DOHH2 (cell line): ENCODE measurements around the gene DPYD.

Experiments used
- H3F3A ChIP-seq: fragments of 200-600 bp; sonication (generic), shearing (Covaris generic); 2 replicates; pipeline ENCODE4 v1.6.0; 2016; ENCODE audit warnings: antibody characterized with exemption, mild to moderate bottlenecking; ENCODE audit not compliant: control insufficient read depth, insufficient read depth
- H3K27ac ChIP-seq: fragments of 200-600 bp; sonication (generic); 2 replicates; pipeline ENCODE4 v1.5.1; 2014; ENCODE audit warnings: low read depth, mild to moderate bottlenecking, low read length, moderate library complexity
- H3K27me3 ChIP-seq: fragments of 200-600 bp; sonication (generic); 2 replicates; pipeline ENCODE4 v1.6.1; 2014; ENCODE audit warnings: mild to moderate bottlenecking, low read length, mixed read lengths; ENCODE audit not compliant: control insufficient read depth
- H3K36me3 ChIP-seq: fragments of 200-600 bp; sonication (generic); 2 replicates; pipeline ENCODE4 v1.6.1; 2014; ENCODE audit warnings: mild to moderate bottlenecking, low read length, moderate library complexity, mixed read lengths; ENCODE audit not compliant: control insufficient read depth
- H3K4me1 ChIP-seq: fragments of 200-600 bp; sonication (generic); 2 replicates; pipeline ENCODE4 v1.6.1; 2014; ENCODE audit warnings: mild to moderate bottlenecking, low read length, mixed read lengths; ENCODE audit not compliant: control insufficient read depth
- H3K4me2 ChIP-seq: fragments of 200-600 bp; sonication (generic); 2 replicates; pipeline ENCODE4 v1.6.0; 2014; ENCODE audit warnings: mild to moderate bottlenecking, low read length, moderate library complexity
- H3K4me3 ChIP-seq: fragments of 200-600 bp; sonication (generic); 2 replicates; pipeline ENCODE4 v1.5.1; 2014; ENCODE audit warnings: mild to moderate bottlenecking, low read length, mixed read lengths
- H3K79me2 ChIP-seq: fragments of 200-600 bp; sonication (generic); 2 replicates; pipeline ENCODE4 v1.6.1; 2014; ENCODE audit warnings: mild to moderate bottlenecking, low read length, mixed read lengths; ENCODE audit not compliant: control insufficient read depth
- H3K9me2 ChIP-seq: fragments of 200-600 bp; sonication (generic); replicated peaks from 2 replicates; pipeline ENCODE4 v1.6.1; 2014; ENCODE audit warnings: mild to moderate bottlenecking, low read length, mixed read lengths; ENCODE audit not compliant: control insufficient read depth
- H3K9me3 ChIP-seq: fragments of 200-600 bp; sonication (generic); 2 replicates; pipeline ENCODE4 v1.6.1; 2014; ENCODE audit warnings: antibody characterized with exemption, low read length, mixed read lengths; ENCODE audit not compliant: control insufficient read depth, insufficient read depth
- H4K20me1 ChIP-seq: fragments of 200-600 bp; sonication (generic); 2 replicates; pipeline ENCODE4 v1.6.0; 2014; ENCODE audit warnings: low read depth, mild to moderate bottlenecking, antibody characterized with exemption, low read length, moderate library complexity; ENCODE audit not compliant: control insufficient read depth, insufficient read depth
- CTCF ChIP-seq: fragments of 200-600 bp; sonication (generic); IDR thresholded peaks from one replicate; pipeline ENCODE4 v1.5.1; 2014; ENCODE audit warnings: antibody characterized with exemption, mild to moderate bottlenecking, low read depth, low read length; ENCODE audit not compliant: poor library complexity, severe bottlenecking
- EZH2phosphoT487 ChIP-seq: fragments of 200-600 bp; sonication (generic); IDR thresholded peaks from 2 replicates; pipeline ENCODE4 v1.6.1; 2017; ENCODE audit warnings: borderline replicate concordance, mild to moderate bottlenecking, antibody characterized with exemption, low read length, moderate library complexity, mixed read lengths

The DPYD gene

DNA sequence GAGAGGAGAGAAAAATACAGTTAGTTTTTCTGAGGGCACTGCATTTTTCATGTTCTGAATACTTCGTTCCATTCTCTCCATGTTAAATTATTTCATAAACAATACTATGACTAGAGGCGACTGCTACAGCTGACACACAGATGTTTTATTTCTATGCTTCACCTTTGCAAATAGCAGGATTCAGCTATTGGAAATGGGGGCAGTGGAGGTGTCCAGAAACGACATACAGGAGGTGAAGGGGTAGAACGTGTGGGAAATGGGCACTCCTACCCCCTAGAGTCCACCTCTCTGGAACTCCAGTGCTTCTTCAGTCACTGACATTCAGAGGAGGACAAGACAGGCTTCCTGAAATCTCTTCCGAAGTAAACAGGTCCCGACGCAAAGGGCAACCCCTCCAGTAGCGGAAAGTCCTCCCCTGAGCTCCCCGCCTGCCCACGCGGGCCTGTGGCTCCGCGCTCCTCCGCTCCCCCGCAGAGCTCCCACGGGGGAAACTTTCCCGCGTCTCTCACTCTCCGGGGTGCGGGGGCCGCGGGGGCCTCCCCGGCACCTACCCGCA is 480 bp downstream of the DPYD start:
- Histone ChIP-seq H4K20me1 (no peaks in the 10 kb centered on the region), H3K4me2 (peak overlapping the region; percentile 96), H3K9me2 (no peaks in the 10 kb centered on the region; the same call in 1 of the 2 replicates), H3K4me1 (peaks cover 25% of the 10 kb centered on the region), H3F3A (no peaks in the 10 kb centered on the region), H3K27me3 (peaks cover 24% of the 10 kb centered on the region), H3K9me3 (no peaks in the 10 kb centered on the region), H3K4me3 (peak overlapping the region; percentile 98), H3K27ac (peak overlapping the region; percentile 60), H3K36me3 (no peaks in the 10 kb centered on the region), H3K79me2 (no peaks in the 10 kb centered on the region)
- no peak for TF ChIP-seq EZH2phosphoT487
- no peak for TF ChIP-seq CTCF

DNA sequence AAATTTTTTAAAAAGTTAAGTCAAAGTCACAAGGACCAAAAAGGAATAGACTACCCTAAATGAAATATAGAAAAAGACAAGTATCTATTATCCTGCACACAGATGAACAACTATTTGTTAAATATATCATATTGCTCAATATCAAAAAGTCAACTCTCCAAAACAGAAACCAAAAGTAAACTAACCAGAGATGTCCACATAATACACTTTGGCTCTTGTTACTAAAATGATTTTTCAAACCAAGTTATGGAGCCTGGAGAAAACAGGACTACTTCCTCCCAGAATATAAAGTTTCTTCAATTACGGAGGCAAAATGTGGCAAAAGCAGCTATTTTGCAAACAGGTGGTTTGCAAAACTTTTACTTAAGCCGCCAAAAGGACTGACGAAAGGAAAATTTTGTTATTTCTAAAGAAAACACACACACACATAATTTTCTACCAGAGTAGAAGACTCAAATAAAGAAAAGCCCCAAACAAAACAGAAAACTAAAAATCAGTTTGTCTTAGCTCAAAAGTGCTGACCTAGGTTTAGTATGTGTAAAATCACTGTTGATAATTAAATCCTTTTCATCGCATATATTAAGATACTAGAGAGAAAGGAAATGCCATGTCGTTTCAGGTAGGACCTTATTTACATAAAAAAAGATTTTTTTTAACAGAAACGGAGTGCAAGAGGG is 1.1 kb downstream of the DPYD start:
- no peaks in the 10 kb centered on the region for H4K20me1 ChIP-seq
- H3K4me3 ChIP-seq = peak overlapping the region; percentile 98
- no peaks in the 10 kb centered on the region for H3F3A ChIP-seq
- no peak for TF ChIP-seq EZH2phosphoT487
- no peak for TF ChIP-seq CTCF
- no peaks in the 10 kb centered on the region for H3K9me3 ChIP-seq
- peaks cover 25% of the 10 kb centered on the region for H3K4me1 ChIP-seq
- H3K27ac ChIP-seq = no peak overlapping the region
- no peaks in the 10 kb centered on the region for H3K79me2 ChIP-seq
- H3K27me3 ChIP-seq = peaks cover 24% of the 10 kb centered on the region
- no peaks in the 10 kb centered on the region for H3K36me3 ChIP-seq
- no peaks in the 10 kb centered on the region; the same call in 1 of the 2 replicates for H3K9me2 ChIP-seq
- peak overlapping the region; percentile 96 for H3K4me2 ChIP-seq

DNA sequence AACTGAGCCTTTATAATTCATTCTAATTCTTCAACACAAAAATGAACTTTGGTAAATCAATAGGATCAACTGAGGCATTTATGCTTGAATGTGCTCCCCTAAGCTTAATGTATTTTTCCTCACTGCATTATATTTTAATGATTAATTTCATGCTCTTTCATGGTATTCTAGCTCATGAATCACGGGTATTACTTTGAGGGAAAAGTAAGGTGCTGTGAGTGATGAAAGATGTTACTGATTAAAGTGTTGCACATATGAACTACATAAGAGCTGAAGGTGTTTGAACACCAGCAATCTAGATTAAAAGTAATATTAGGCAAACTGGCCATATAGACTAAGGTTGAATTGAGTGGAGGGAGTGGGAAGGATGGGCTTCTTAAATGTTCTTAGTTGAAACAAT is 1.9 kb downstream of the DPYD start:
- no peaks in the 10 kb centered on the region; the same call in 1 of the 2 replicates for H3K9me2 ChIP-seq
- H3K9me3 ChIP-seq = no peaks in the 10 kb centered on the region
- H3K27ac ChIP-seq = no peak overlapping the region
- H3K79me2 ChIP-seq = no peaks in the 10 kb centered on the region
- TF ChIP-seq CTCF = no peak
- TF ChIP-seq EZH2phosphoT487 = no peak
- peak overlapping the region; percentile 96; the same call in 1 of the 2 replicates for H3K4me2 ChIP-seq
- H4K20me1 ChIP-seq = no peaks in the 10 kb centered on the region
- no peaks in the 10 kb centered on the region for H3F3A ChIP-seq
- H3K4me3 ChIP-seq = peak overlapping the region; percentile 98; the same call in 1 of the 2 replicates
- peaks cover 24% of the 10 kb centered on the region for H3K27me3 ChIP-seq
- no peaks in the 10 kb centered on the region for H3K36me3 ChIP-seq
- peaks cover 25% of the 10 kb centered on the region for H3K4me1 ChIP-seq
